SK-N-SH treated with all-trans-retinoic acid at 6 μM for 48 hours (cell line): ENCODE measurements around the gene MET.

Experiments
- ATAC-seq: fragments of 200-7000 bp; cut with Tn5 transposase; 3 replicates; pipeline ENCODE4 v1.9.1; 2020; ENCODE audit warnings: mild to moderate bottlenecking, moderate library complexity
- BACH2 ChIP-seq: fragments of 250-450 bp; sonication (Bioruptor Pico); IDR thresholded peaks from 2 replicates; pipeline ENCODE4 v1.9.0; 2021; ENCODE audit warnings: mild to moderate bottlenecking, borderline replicate concordance
- CREB5 ChIP-seq: fragments of 250-450 bp; sonication (Bioruptor Pico); IDR thresholded peaks from 2 replicates; pipeline ENCODE4 v1.5.1; 2020; ENCODE audit warnings: low read depth, mild to moderate bottlenecking, moderate library complexity
- CSRNP3 ChIP-seq: fragments of 250-450 bp; sonication (Bioruptor Pico); IDR thresholded peaks from 2 replicates; pipeline ENCODE4 v1.5.1; 2021; ENCODE audit warnings: mild to moderate bottlenecking, moderate library complexity
- GLIS3 ChIP-seq: fragments of 250-450 bp; sonication (Bioruptor Pico); IDR thresholded peaks from 2 replicates; pipeline ENCODE4 v1.5.0; 2020; ENCODE audit warnings: mild to moderate bottlenecking, moderate library complexity
- OSR1 ChIP-seq: fragments of 250-450 bp; sonication (Bioruptor Pico); IDR thresholded peaks from 2 replicates; pipeline ENCODE4 v1.8.0; 2022; ENCODE audit warnings: moderate library complexity, mild to moderate bottlenecking, inconsistent platforms
- PATZ1 ChIP-seq: fragments of 250-450 bp; sonication (Bioruptor Pico); IDR thresholded peaks from 2 replicates; pipeline ENCODE4 v1.8.0; 2020; ENCODE audit warnings: mild to moderate bottlenecking, moderate library complexity, borderline replicate concordance
- POU6F1 ChIP-seq: fragments of 250-450 bp; sonication (Bioruptor Pico); IDR thresholded peaks from 2 replicates; pipeline ENCODE4 v1.8.0; 2021; ENCODE audit warnings: low read depth, mild to moderate bottlenecking, moderate library complexity, borderline replicate concordance
- SNAI2 ChIP-seq: fragments of 250-450 bp; sonication (Bioruptor Pico); IDR thresholded peaks from 2 replicates; pipeline ENCODE4 v1.5.0; 2020; ENCODE audit warnings: mild to moderate bottlenecking, moderate library complexity
- TSHZ2 ChIP-seq: fragments of 250-450 bp; sonication (Bioruptor Pico); IDR thresholded peaks from 2 replicates; pipeline ENCODE4 v1.5.0; 2020; ENCODE audit warnings: mild to moderate bottlenecking, moderate library complexity
- ZC3H10 ChIP-seq: fragments of 250-450 bp; sonication (Bioruptor Pico); IDR thresholded peaks from 2 replicates; pipeline ENCODE4 v1.5.1; 2021; ENCODE audit warnings: mild to moderate bottlenecking, moderate library complexity
- ZFP3 ChIP-seq: fragments of 250-450 bp; sonication (Bioruptor Pico); IDR thresholded peaks from 2 replicates; pipeline ENCODE4 v1.5.0; 2020; ENCODE audit warnings: mild to moderate bottlenecking, moderate library complexity
- ZFP30 ChIP-seq: fragments of 450-650 bp; formaldehyde crosslinking; IDR thresholded peaks from 2 replicates; pipeline ENCODE4 v1.5.0; 2022; ENCODE audit warnings: mild to moderate bottlenecking, moderate library complexity
- ZNF565 ChIP-seq: fragments of 450-650 bp; formaldehyde crosslinking; conservative IDR thresholded peaks from 2 replicates; pipeline ENCODE4 v1.5.0; 2020; ENCODE audit warnings: low read depth, mild to moderate bottlenecking, moderate library complexity
- ZNF70 ChIP-seq: fragments of 450-650 bp; formaldehyde crosslinking; IDR thresholded peaks from 2 replicates; pipeline ENCODE4 v1.5.0; 2020; ENCODE audit warnings: mild to moderate bottlenecking, moderate library complexity
- ZNF8 ChIP-seq: fragments of 450-650 bp; formaldehyde crosslinking; IDR thresholded peaks from 2 replicates; pipeline ENCODE4 v1.5.0; 2020; ENCODE audit warnings: mild to moderate bottlenecking, moderate library complexity

The MET gene

GRCh38 chr7:116842371-116842770, 170.4 kb downstream of the MET start (continued):
- TF ChIP-seq PATZ1 (CRISPR knock-in tag), result no peak
- no peak for TF ChIP-seq ZNF8 (CRISPR knock-in tag)

- ATAC-seq, result peak; percentile 40
- TF ChIP-seq CREB5, result no peak
- TF ChIP-seq OSR1 (CRISPR knock-in tag), result no peak
- TF ChIP-seq ZC3H10 (CRISPR knock-in tag), result no peak
- TF ChIP-seq PATZ1 (CRISPR knock-in tag), result no peak
- no peak for TF ChIP-seq ZNF565 (CRISPR knock-in tag)
- TF ChIP-seq POU6F1 (CRISPR knock-in tag), result no peak
- TF ChIP-seq ZNF70 (CRISPR knock-in tag), result no peak
- no peak for TF ChIP-seq BACH2
- TF ChIP-seq ZFP30 (CRISPR knock-in tag), result no peak
- no peak for TF ChIP-seq TSHZ2
- TF ChIP-seq GLIS3 (CRISPR knock-in tag), result no peak
- TF ChIP-seq CSRNP3, result no peak
- no peak for TF ChIP-seq ZFP3 (CRISPR knock-in tag)
- TF ChIP-seq SNAI2 (CRISPR knock-in tag), result no peak
- TF ChIP-seq, all 23 proteins: peak for 0
Observed at GRCh38 chr7:116843378-116843777, 171.4 kb downstream of the MET start.
